HG03064 (cell line): ENCODE results near the gene PLXNA2.

Experiments used
- ATAC-seq: cut with Tn5 transposase; IDR thresholded peaks from one replicate; pipeline ENCODE4 v1.9.1; 2021; ENCODE audit warnings: low read depth; ENCODE audit not compliant: unreplicated experiment

The PLXNA2 gene

DNA sequence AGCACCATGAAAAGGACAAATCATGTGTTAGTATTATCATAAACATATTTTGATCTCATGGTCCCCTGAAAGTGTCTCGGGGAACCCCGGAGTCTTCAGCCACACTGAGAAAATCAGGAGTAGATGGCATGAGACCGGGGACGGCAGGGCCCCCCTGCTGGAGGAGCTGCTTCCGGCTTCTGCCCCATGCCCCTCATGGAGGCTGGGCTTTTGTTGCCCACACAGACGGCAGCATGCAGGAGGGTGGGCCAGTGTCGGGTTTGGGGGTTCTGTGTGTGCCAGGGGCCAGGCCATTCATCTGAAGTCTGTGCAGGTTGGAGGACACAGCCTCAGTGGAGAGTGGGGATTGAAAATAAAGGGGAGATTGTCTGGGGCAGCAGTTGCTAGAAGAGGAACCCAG lies 258.2 kb downstream of the PLXNA2 start:
- no peak for ATAC-seq

DNA sequence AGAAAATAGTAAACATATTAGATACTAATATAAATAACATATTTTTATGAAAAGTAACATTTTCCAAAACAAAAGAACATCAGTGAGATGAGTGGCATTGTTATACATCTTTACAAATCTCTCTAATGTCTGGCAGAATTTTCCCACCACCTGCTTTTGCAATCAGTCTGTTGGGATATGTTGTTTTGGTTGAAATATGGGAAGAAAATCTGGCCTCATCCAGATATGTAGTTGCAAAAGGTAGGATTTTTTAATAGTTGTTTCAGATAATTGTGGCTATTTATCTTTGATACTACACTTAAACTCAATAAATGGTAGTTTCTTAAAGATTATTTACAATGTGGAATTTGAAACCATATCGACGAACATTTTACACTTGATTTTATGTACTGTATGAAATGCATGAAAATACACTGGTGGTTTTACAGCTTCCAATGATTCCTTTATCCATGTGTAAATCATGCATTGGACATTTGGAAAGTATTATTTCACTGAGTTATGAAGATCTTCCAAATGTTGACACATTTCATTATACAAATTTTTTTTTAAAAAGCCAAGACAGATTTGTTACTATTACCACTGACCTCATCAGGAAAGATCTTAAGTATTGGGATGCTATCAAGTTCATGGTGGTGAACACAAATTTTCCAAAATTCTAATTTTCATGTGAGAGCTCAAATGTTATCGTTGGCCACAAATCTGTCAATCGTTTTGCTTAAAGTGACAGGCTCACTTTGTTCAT lies 259.2 kb downstream of the PLXNA2 start:
- no peak for ATAC-seq

DNA sequence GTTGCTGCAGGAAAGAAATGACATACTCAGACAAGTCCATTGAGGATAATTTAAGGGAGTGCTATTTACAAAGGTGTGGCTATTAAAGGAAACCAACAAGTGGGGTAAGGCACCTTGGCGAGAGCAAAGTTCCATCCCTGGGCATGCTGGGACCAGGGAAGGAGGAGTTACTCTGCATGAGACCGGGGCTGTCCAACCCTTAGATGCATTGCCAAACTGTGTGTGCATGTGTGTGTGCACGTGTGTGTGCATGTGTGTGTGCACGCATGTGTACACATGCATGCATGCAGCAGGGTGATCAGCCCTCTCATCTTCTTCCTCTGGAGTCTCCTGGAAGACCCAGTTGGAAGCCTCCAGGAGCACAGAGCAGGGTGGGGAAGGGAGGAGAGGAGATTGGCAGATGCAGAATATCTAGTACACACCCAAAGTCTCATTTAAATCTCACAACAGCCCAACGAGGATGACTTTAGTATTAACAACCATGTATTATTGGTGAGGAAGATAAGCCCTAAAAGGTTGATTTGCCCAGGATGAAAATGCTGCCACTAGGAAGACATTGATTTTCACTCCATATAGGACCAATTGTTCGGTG lies 261.0 kb downstream of the PLXNA2 start:
- ATAC-seq, result no peak

DNA sequence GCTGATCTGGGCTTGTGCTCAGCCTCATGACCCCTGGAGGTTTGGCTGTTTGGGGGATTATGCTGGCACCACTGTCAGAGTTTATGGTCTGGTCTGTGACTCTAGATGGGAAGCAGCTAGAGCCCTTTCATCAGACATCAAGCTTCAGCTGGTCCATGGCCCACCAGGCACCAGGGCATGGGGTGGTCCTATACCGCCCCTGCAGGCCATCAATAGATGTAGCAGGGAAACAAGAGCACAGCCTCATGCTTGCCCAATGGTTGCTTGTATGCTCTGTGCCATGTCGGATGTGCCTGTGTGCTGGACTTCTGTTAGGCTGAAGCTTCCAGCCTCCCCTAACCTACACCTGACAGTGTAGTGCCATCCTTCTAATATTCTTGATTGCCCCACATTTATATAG lies 262.2 kb downstream of the PLXNA2 start:
- no peak for ATAC-seq

DNA sequence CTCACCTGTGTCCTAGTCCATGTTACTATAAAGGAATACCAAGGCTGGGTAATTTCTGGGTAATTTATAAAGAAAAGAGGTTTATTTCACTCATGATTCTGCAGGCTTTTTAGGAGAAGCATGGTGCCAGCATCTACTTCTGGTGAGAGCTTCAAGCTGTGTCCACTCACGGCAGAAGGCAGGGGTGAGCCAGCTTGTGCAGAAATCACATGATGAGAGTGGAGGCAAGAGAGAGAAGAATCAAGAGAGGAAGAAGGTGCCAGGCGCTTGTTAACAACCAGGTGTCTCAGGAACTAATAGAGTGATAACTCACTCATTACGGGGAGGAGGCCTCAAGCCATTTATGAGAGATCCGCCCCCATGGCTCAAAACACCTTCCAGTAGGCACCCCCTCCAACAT lies 265.7 kb downstream of the PLXNA2 start:
- ATAC-seq, result no peak

DNA sequence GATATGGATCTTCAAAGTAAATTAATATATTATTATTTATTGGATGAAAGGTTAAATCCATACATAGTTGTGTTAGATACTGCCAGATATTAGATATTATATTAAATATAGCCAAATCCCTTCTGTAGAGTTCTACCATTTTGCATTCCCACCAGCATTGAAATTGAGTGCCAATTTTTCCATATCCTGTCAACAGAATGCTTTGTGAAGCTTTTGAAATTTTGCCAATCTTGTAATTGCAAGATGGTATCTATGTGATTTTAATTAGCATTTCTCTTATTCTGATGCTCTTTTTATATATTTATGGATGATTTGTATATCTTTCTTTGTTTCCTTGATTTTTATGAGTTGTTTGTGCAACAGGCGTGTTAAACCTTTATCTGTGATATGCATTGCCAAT lies 266.3 kb downstream of the PLXNA2 start:
- no peak for ATAC-seq

GRCh38 chr1:207973898-207974568 lies 270.2 kb downstream of the PLXNA2 start:
- ATAC-seq, result no peak

DNA sequence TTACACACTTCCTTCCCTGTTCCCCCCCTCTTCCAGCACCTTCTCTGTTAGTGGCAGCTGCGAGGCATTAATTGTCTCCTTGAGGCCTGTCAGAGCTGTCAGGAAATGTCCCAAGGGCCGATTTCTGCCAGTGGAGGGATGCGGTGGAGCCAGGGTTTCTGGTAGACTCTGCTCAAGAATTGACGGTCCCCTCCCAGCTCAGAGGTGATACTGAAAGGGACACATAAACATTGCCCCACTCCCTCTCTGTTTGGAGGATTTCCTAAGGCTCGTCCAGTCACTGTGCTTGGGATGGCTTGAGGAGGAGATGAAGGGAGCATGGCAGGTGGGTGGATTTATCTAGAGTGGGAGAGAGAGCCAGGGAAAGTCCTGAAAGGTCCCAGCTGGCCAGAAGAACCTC lies 271.8 kb downstream of the PLXNA2 start:
- ATAC-seq, result no peak
